Activated naive CD4-positive, alpha-beta T cell treated with anti-CD3 and anti-CD28 coated beads, Interleukin-2, amount 50 U/mL, for 24 hours (primary cell): ENCODE data around the gene DESI1.
"Not testable (repeated sequence)": the region's sequence is repeated elsewhere in the genome, so short reads cannot be mapped to it uniquely, and the experiment has no call there.

Source experiments
- H3K27ac Mint-ChIP-seq: one replicate; pipeline ENCODE4 v1.8.0; 2021; ENCODE audit warnings: mild to moderate bottlenecking, mixed read lengths
- H3K27me3 Mint-ChIP-seq: one replicate; pipeline ENCODE4 v1.8.0; 2021; ENCODE audit warnings: mixed read lengths
- H3K36me3 Mint-ChIP-seq: one replicate; pipeline ENCODE4 v1.8.0; 2021; ENCODE audit warnings: mixed read lengths
- H3K4me1 Mint-ChIP-seq: one replicate; pipeline ENCODE4 v1.8.0; 2021; ENCODE audit warnings: mixed read lengths
- H3K4me3 Mint-ChIP-seq: one replicate; pipeline ENCODE4 v1.8.0; 2021; ENCODE audit warnings: mild to moderate bottlenecking, mixed read lengths
- H3K9me3 Mint-ChIP-seq: one replicate; pipeline ENCODE4 v1.8.0; 2021; ENCODE audit warnings: mixed read lengths

DESI1 gene

DNA sequence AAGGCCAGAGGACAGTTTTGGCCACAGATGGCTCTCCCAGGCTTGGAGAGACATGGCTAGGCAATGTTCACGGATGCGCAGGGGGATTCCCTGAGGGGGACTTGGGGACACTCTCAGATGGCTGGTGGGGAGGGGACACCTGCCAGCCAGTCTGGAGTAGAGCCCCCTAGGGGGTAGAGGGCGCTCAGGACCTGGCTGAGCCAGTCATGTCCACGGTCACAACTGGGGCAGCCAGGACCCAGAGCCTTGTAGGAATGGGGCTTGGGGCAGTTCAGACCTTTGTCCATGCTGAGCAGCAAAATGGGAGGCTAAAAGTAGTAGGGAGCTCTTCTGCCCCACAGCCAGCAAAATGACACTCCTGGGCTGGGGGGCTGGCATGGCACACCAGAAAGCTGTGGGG, 58.4 kb downstream of the DESI1 start:
- no peaks in the 10 kb centered on the region for H3K36me3 Mint-ChIP-seq
- H3K27me3 Mint-ChIP-seq, result peaks cover 10% of the 10 kb centered on the region
- no peaks in the 10 kb centered on the region for H3K9me3 Mint-ChIP-seq
- H3K27ac Mint-ChIP-seq, result no peak overlapping the region
- no peak overlapping the region for H3K4me3 Mint-ChIP-seq
- H3K4me1 Mint-ChIP-seq, result no peaks in the 10 kb centered on the region

GRCh38 chr22:41561788-41562187, 59.1 kb downstream of the DESI1 start:
- Mint-ChIP-seq H3K4me1 (no peaks in the 10 kb centered on the region), H3K27me3 (peaks cover 10% of the 10 kb centered on the region), H3K36me3 (no peaks in the 10 kb centered on the region)

DNA sequence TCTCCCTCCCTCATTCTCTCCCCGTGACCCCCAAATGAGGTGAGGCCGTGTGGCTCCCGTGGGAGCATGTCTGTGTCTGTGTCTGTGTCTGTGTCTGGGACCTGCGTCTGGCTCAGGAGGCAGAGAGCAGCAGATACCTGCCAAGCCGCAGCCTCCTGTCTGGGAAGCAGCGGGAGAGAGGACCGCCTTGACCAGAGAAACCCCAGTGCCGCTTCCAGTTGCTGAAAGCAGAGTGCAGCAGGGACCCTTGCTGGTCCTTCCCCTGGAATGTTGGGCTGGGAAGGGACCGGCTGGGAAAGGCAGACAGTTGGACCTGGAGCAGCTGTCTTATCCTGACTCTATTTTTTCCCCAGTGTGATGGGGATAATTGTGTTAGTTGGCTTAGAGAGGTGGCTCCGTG, 59.5 kb downstream of the DESI1 start:
- no peaks in the 10 kb centered on the region for H3K36me3 Mint-ChIP-seq
- no peaks in the 10 kb centered on the region for H3K4me1 Mint-ChIP-seq

More at GRCh38 chr22:41561788-41562187, 59.1 kb downstream of the DESI1 start:
- Mint-ChIP-seq H3K4me3 (no peak overlapping the region), H3K27ac (no peak overlapping the region), H3K9me3 (no peaks in the 10 kb centered on the region)

GRCh38 chr22:41560095-41560471, 60.8 kb downstream of the DESI1 start:
- no peaks in the 10 kb centered on the region for H3K36me3 Mint-ChIP-seq
- no peaks in the 10 kb centered on the region for H3K4me1 Mint-ChIP-seq
- no peak overlapping the region for H3K4me3 Mint-ChIP-seq
- no peaks in the 10 kb centered on the region for H3K9me3 Mint-ChIP-seq
- H3K27ac Mint-ChIP-seq, result no peak overlapping the region
- H3K27me3 Mint-ChIP-seq, result peaks cover 10% of the 10 kb centered on the region

More for the DNA sequence above, 59.5 kb downstream of the DESI1 start:
- Mint-ChIP-seq H3K4me3 (no peak overlapping the region), H3K27ac (no peak overlapping the region), H3K27me3 (peaks cover 10% of the 10 kb centered on the region), H3K9me3 (no peaks in the 10 kb centered on the region)

- H3K9me3 Mint-ChIP-seq, H3K27me3 Mint-ChIP-seq, H3K4me1 Mint-ChIP-seq, H3K4me3 Mint-ChIP-seq, H3K27ac Mint-ChIP-seq, H3K36me3 Mint-ChIP-seq: not testable (repeated sequence)
These were observed 62.6 kb downstream of the DESI1 start for GRCh38 chr22:41558241-41558630.

DNA sequence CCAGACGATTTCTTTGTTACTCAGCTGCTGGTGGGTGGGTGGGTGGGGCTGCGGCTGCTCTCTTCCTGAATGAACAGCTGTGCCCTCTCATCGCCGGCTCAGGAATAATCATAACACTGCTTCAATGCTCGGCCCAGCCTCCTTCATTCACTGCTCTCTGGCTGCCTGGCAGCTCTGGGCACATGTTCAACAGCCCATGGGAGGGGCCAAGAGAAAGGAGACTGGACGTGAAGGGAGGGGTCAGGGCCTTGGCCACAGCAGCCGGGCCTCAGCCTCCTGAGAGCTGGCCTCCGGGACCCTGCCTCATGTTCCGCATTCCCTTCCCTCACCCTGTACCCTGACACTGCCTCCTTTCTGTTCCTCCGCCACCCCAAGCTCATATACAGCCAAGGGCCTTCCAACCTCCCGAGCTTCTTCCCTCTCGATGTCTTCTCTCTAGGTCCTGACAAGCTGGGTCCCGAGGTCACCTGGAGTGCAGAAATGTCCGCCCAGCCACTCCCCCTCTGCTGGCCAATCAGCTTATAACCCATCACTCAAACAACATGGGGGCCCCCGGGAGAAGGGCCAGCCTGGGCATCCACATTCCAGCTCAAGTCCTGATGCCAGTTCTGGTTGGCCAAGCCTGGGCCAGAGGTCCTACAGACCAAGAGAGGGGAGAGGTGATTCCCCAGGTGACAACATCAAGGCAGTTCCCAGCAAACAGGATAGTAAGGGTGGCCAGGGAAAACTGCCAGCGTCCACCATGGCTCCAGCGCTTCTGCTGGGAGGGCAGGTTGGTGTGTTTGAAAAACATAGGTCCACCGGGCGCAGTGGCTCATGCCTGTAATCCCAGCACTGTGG, 63.2 kb downstream of the DESI1 start:
- Mint-ChIP-seq H3K27ac (no peak overlapping the region), H3K4me3 (no peak overlapping the region), H3K9me3 (no peaks in the 10 kb centered on the region), H3K36me3 (no peaks in the 10 kb centered on the region), H3K4me1 (no peaks in the 10 kb centered on the region), H3K27me3 (peaks cover 10% of the 10 kb centered on the region)

GRCh38 chr22:41556561-41556960, 64.3 kb downstream of the DESI1 start:
- Mint-ChIP-seq H3K9me3 (no peaks in the 10 kb centered on the region), H3K4me3 (no peak overlapping the region), H3K27me3 (peaks cover 10% of the 10 kb centered on the region), H3K36me3 (no peaks in the 10 kb centered on the region), H3K4me1 (no peaks in the 10 kb centered on the region), H3K27ac (no peak overlapping the region)

DNA sequence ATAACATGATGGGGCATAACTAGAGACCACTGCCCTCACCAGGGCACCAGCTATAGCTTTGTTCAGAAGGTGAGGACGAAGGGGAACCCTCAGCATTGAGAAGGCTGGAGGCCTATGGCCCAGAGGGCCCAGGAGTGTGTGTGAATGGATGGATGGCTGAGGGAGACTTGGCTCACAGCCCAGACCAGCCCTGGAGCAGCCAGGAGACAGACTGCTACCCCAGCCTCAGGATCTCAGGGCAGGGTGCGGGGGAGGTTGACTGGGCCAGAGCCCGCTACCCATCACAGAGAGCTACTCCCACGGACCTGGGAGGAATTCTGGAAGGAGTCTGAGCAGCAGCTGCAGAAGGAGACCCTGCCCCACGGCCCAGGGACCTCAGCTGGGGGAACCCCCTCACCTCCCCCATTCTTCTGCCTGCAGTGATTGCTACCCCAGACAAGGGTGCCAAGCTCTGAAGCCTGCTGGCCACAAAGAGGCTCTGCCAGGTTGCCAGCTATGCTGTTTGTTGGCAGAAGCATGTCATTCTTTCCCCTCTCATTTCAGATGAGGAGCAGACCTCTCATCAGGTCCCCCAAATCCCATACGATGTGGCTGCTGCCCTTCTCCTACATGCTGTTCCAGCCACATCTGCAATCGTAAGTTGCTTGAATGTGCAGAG, 65.4 kb downstream of the DESI1 start:
- H3K36me3 Mint-ChIP-seq, result no peaks in the 10 kb centered on the region
- peaks cover 4% of the 10 kb centered on the region for H3K27me3 Mint-ChIP-seq
- H3K4me1 Mint-ChIP-seq, result no peaks in the 10 kb centered on the region
- H3K27ac Mint-ChIP-seq, result no peak overlapping the region
- H3K4me3 Mint-ChIP-seq, result no peak overlapping the region
- H3K9me3 Mint-ChIP-seq, result no peaks in the 10 kb centered on the region

GRCh38 chr22:41551877-41552582, 68.8 kb downstream of the DESI1 start:
- Mint-ChIP-seq H3K27me3 (no peaks in the 10 kb centered on the region), H3K4me1 (no peaks in the 10 kb centered on the region)

GRCh38 chr22:41550952-41551491, 69.8 kb downstream of the DESI1 start:
- Mint-ChIP-seq H3K27me3 (no peaks in the 10 kb centered on the region), H3K36me3 (no peaks in the 10 kb centered on the region), H3K4me3 (no peak overlapping the region), H3K4me1 (no peaks in the 10 kb centered on the region), H3K27ac (no peak overlapping the region), H3K9me3 (no peaks in the 10 kb centered on the region)

More at GRCh38 chr22:41551877-41552582, 68.8 kb downstream of the DESI1 start:
- Mint-ChIP-seq H3K27ac (no peak overlapping the region), H3K4me3 (no peak overlapping the region), H3K36me3 (no peaks in the 10 kb centered on the region), H3K9me3 (no peaks in the 10 kb centered on the region)

GRCh38 chr22:41548830-41549211, 72.0 kb downstream of the DESI1 start:
- no peaks in the 10 kb centered on the region for H3K27me3 Mint-ChIP-seq
- H3K9me3 Mint-ChIP-seq, result no peaks in the 10 kb centered on the region
- no peaks in the 10 kb centered on the region for H3K36me3 Mint-ChIP-seq
- no peak overlapping the region for H3K4me3 Mint-ChIP-seq
- peaks cover 12% of the 10 kb centered on the region for H3K4me1 Mint-ChIP-seq
- no peak overlapping the region for H3K27ac Mint-ChIP-seq
